GM19099 (cell line): ENCODE measurements around the gene WDR70.

ENCODE experiments used
- POLR2A ChIP-seq: IDR thresholded peaks from 3 replicates; pipeline ENCODE4 v1.6.1; 2011; ENCODE audit warnings: low read depth; ENCODE audit not compliant: insufficient read length; ENCODE audit errors: extremely low read depth

Gene WDR70

DNA sequence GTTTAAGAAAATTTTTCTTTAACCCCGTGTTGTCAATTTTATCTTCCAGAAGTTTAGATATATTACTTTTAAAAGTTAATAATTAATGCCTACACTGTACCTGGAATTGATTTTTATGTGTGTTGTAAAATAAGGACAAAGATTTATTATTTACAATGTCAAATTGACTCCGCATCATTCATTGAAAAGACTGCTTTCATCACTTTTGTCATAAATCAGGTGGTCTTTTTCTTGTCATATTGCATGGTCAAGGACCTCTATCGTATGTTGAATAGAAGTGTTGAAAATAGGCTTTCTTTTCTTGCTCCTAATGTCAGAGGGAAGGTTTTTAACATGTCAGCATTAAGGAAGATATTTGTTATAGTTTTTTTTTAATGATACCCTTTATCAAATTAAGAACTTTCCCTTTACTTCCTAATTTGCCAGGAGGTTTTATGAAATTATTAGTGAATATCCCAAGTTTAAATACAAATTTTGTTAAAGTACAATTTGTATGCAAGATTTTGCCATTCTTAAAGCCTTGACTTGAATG is 92.6 kb downstream of the WDR70 start:
- no peak for TF ChIP-seq POLR2A

DNA sequence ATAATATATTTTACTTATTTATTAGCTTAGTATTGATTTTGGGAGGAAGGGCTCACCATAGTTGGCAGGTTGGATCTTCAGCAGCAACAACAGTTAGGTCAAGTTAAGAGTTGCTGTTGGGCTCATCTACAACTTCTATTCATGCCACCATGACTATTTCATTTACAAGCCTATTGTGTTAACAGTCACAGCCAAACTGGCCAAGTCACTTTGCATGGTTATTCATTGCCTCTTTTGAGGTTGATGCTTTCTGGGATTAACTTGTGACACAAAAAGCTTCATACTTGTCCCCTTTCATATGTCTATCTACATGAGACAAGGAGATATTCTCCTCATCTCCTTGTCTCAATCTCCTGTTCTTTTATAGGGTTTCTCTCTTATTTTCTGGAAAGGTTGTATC is 98.3 kb downstream of the WDR70 start:
- no peak for TF ChIP-seq POLR2A

DNA sequence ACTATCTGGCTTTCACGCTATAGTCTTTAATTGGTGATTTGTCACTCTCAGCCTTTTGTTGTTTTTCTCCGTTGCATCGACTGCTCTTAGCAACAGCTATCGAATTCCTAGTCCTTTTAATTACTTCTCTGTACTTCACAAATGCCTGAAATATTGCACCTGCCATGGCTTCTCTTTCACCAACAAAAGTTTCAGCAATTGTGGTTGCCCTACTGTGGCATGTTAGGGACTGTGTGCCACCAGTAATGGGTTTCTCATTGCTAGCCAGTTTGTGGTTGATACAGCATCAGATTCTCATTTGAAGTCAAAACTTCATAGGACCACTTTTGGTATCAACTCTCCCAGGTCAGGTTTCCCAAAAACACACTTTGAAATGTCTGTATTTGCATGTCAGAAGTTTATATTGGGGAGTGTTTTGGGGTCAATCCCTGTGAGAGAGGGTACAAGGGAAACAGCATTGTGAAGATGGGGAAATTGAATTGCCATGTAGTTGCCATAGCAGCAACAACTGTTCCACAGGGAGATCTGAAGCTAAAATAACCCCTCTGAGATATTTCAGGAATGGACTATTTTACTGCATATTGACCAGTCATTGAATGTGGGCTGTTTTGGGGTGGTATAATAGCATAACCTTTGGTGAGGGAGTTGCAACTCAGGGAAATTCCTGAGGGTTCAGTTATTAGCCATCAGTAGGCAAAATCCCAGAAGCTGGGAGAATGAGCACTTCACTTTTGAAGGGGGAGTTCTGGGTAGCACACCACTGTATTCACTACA is 99.2 kb downstream of the WDR70 start:
- TF ChIP-seq POLR2A = no peak

DNA sequence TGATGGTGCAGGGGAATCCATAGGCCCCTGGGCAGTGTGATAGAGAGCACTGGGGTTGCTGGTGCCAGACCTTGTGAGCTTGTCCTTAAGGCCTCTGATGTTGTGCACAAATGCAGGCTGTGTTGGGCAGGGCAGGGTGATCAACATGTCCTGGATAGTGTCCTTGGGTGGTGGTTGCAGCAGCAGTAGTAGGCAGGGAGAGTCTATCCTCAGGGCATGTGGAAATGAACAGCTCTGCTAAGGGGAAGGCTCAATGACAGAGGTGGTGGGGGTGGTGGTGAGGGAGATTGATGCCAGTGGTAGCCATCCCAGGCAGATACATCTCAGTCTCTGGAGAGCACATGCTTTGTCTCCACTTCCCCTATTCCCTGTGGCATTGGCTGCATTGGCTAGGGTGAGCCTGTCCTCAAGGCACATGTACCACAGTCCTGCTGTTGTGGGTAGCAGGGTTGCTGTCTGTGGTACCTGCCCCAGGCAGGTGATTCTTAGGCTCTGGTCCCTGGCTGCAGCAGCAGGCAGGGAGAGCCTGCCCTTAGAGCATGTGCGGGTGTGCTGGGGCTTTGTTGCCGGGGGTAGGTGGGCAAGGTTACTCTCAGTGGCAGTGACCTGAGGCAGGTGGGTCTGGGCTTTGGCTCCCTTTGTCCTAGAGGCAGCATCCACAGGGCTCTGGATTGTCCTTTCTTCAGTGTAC is 111.1 kb downstream of the WDR70 start:
- no peak for TF ChIP-seq POLR2A

DNA sequence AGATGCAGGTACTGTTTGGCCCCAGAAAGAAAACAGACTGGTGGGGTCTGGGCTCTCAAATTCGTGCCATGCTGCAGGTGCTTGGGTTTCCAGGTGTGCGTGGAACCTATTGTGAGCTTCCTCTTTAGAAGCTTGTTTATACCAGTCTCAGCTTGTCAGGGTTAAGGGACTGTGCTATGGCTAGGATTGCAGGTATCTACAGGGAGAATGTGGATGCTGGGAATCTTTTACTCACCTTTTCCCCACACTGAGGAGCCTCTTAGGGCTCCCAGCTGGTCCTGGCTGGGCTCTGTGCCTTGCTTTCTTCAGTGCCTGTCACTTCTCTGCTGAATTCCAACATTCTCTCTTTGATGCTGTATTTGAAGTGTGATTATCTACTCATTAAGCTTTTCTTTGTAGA is 111.8 kb downstream of the WDR70 start:
- TF ChIP-seq POLR2A = no peak

DNA sequence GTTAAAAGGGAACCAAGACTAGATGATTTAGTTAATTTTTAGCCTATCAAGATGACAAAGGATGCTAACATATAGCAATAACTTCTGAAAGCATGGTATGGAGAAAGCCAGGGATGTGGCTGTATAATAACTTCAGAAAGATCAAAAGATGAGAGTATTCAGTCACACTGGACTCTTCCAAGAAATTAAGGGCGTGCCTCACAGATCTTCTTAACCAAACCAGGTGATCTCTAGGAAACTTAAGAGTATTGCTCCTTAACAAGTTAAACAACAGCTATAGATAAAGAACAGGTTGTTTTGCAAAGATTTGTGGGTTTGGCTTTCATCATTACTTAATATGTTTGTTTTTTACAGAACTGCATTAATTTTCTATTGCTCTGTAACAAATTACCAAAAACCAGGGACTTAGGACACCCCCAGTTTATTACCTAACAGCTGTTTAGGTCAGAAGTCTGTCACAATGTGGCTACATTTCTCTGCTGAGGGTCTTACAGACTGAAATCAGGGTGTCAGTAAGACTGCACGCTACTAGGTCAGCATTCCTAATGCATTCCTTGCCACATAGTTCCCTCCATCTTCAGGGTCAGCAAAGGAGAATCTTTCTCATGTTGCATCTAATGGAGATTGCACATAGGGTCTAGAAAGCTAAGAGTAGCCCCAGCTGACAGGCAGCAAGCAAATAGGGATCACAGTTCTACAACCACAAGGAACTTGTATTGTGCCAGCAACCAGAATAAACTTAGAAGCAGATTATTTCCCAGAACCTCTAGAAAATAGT is 113.8 kb downstream of the WDR70 start:
- TF ChIP-seq POLR2A = no peak

DNA sequence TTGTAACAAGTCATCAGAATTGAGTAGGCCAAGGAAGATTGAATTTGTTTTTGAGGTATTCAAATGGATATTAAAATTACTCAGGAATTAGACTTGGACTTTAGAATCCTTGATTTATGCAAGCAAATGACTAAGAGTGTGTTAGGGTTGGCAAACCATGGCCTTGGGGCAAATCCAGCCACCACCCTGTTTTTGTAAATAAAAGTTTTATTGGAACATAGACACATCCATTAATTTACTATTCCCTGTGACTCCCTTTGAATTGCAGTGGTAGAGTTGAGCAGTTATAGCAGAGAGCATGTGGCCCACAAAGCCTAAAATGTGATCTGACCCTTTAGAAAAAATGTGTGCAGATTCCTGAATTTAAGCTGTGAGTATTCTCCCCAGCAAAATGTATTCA is 115.6 kb downstream of the WDR70 start:
- TF ChIP-seq POLR2A = no peak

DNA sequence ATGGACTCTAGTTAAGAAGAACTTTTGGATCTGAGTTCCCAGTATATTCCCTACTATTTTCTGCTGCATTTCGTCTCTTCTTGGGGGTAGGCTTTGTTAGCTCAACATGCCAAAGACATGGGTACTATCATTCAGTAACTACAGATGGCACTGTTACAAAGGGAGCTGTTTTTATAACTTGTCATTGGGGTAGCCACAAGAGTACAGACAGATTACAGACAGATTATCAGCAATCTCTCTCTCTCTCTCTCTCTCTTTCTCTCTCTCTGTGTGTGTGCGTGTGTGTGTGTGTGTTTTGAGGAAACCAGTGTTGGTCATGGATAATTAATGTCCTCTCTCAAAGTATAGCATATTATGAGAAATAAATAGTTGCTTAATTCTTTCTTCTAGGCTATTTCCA is 116.1 kb downstream of the WDR70 start:
- no peak for TF ChIP-seq POLR2A

DNA sequence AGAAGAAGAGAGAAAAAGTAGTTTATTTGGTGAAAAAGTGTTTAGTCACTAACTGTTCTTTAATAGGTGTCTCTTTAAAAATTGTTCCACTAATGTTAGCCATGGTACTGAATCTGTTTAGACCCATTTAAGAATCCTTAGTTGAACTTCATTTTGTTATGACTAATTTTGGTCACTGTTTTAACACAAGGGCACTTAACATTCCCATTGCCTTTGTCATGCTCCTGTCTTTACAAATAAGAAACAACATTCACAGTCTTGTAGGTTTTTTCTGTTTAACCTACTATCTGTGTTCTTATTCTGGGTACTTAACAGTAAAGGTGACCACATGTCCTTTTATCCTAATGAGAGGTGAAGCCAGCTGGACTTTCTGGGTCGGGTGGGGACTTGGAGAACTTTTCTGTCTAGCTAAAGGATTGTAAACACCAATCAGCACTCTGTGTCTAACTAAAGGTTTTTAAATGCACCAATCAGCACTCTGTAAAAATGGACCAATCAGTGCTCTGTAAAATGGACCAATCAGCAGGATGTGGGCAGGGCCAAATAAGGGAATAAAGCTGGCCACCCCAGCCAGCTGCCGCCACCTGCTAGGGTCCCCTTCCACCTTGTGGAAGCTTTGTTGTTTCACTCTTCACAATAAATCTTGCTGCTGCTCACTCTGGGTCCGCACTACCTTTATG is 116.7 kb downstream of the WDR70 start:
- no peak for TF ChIP-seq POLR2A

DNA sequence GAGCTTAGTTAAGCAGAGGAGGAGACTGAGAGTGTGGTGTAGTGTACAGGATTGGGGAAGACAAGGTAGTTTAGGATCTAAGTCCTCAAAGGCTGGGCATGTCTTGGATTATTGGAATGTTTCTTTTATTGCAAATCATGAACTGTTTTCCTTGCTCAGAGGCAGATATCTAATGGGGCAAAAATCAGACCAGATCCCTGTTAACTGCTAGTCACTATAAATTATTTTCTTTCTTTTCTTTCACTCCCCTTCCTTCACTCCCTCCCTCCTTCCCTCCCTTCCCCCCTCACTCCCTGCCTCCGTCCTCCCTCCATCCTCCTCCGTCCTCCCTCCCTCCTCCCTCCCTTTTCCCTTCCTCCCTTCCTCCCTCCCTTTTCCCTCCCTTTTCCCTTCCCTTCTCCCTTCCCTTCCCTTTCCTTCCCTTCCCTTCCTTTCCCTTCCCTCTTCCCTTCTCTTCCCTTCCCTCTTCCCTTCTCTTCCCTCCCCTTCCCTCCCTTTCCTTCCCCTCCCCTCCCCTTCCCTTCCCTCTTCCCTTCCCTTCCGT is 117.9 kb downstream of the WDR70 start:
- TF ChIP-seq POLR2A = no peak

DNA sequence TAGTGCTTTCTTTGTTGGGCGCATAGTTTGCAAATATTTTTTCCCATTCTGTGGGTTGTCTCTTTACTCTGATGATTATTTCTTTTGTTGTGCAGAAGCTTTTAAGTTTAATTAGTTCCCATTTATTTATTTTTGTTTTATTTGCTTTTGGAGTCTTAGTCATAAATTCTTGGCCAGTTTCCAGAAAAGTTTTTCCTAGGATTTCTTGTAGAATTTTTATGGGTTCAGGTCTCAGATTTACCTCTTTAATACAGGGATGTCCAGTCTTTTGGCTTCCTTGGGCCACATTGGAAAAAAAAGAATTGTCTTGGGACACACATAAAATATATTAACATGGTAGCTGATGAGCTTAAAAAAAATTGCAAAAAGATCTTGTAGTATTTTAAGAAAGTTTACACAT is 122.0 kb downstream of the WDR70 start:
- no peak for TF ChIP-seq POLR2A

DNA sequence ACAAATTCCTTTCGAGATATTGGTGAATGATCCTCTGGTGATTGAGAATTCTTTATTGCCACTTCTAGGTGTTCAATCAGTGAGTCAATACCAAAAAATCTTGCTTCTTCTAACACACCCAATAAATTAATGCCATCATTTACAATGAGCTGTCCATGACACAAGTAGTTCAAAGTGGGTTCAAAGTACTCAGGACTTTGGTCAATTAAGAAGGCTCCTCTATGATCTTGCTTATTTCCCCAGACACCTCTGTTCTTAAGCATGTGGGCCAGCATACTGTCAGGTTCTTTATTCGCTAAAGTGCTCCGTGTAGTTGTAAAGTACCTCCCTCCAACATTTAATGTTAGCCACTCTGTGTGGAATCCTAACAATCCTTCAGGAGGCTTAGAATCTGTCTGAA is 127.1 kb downstream of the WDR70 start:
- TF ChIP-seq POLR2A = no peak

DNA sequence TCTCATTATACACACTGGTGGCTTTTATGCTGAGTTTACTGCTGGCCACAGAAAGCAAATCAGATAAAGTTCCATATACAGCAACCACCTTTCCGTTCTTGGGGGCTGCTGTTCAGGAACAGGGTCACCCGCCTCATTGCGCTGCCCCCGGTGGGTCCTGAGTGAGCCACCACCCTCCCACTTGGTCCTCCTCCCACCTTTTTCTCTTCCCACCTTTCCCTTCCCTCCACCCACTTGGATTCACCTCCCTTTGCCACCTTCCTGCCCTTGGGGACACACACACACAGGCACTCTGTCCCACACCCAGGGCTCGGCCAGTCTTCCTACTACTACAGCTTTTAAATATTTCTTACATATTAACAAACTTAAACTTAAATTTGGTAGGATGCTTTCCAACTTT is 127.6 kb downstream of the WDR70 start:
- TF ChIP-seq POLR2A = no peak

DNA sequence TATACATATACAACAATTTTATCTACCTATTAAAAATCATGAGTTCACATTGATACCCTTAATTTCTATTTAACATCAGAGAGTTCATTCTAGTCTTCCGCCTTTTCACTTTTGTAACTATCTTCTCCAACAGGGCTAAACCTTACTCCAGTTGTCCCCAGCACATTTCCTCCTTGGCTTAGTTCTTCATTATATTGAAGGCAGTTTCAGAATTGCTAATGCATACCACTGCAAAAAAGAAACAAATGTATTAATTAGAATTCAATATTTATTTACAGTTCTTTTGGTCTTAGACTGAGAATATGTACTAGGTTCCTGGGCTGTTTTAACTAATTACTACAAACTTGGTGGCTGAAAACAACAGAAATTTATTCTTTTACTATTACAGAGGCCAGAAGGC is 132.5 kb downstream of the WDR70 start:
- TF ChIP-seq POLR2A = no peak

DNA sequence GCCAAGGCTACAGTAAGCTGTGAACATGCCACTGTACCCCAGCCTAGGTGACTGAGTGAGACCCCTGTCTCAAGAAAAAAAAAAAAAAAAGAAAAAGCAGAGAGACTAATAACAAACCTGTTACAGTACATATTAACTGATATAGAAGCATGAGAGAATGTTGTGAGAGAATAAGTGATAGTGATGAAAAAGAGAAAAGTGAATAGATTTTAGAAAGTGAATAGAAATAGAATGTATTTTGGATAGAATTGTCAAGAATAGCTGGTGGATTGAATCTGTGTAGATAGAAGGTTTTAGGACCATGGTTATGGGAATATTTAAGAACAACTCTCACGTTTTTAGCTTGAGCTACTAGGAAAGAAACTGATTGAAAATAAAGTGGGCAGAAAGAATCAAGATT is 135.8 kb downstream of the WDR70 start:
- no peak for TF ChIP-seq POLR2A
